Measurements from ENCODE around the gene PRADC1. TPM values are rescaled to one million over a fixed set of nuclear protein-coding genes. Genes with fewer than 3 reads are reported as not detected.

PRADC1 gene
- total RNA-seq, 4 donors from 2014 or later: 14.3 to 65.2 (median 33.2) TPM

DNA sequence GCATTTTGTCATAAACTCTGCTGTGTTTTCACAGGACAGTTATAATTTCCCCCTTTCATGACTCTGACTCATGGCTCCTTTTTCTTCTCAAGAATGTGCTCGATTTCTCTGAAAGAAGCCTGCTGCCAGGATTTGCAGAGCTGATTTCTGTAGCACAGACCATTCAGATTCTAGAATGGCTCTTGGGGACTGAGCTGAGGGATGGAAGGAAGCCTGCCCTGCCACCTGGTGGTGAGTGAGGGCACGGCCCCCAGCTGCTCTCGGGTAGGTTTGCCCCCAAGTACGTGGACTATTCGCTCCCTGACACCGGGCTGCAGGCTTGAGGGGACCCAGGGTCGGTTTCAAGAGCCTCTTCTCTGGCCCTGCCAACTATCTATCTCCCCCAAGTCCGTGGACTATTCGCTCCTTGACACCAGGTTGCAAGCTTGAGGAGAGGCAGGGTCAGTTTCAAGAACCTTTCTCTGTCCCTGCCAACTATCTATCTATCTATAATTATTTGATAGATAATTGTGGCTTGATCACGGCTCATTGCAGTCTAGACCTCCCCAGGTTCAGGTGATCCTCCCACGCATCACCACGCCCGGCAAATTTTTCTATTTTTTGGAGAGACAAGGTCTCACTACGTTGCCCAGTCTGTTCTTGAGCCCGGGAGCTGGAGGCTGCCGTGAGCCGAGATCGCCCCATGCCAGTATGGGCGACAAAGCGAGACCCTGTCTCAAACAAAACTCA, 20.4 kb downstream of the PRADC1 start:
- peaks cover 12 to 17% of the 10 kb centered on the region in 2 donors for H3K4me1 ChIP-seq
- H3K36me3 ChIP-seq: no peaks in the 10 kb centered on the region
- TF ChIP-seq CTCF (IDR thresholded peaks at IDR 0.05): peak; percentile 73 to 95 (median 78)
- no peak for TF ChIP-seq POLR2A (IDR thresholded peaks at IDR 0.05)
- WGBS, 2 donors: 55 to 58% methylated on average over 18 to 20 of the region's 20 CpGs
- intact Hi-C loops (cut with DNase I): no loop called here
- no peaks in the 10 kb centered on the region for H3K9me3 ChIP-seq
- DNase-seq: peak; percentile 68 to 72
- H3K4me3 ChIP-seq (replicated peaks in 1 of 3): no peak overlapping the region
- no peaks in the 10 kb centered on the region for H3K27me3 ChIP-seq
- H3K27ac ChIP-seq: no peak overlapping the region

DNA sequence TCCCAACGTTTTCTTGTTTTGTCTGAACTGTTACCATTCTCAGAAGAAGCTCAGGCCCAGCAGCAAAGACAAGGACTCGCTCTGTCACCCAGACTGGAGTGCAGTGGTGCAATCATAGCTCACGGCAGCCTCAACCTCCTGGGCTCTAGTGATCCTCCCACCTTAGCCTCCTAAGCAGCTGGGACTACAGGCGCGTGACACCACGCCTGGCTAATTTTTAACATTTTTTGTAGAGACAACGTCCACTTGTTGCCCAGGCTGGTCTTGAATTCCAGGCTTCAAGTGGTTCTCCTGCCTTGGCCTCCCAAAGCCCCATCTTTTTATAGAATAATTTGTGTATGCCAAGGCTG, 21.0 kb downstream of the PRADC1 start:
- H3K27me3 ChIP-seq: no peaks in the 10 kb centered on the region
- peaks cover 12 to 17% of the 10 kb centered on the region in 2 donors for H3K4me1 ChIP-seq
- WGBS, 2 donors: 52 to 53% methylated on average over 7 of the region's 7 CpGs
- no peak overlapping the region for H3K27ac ChIP-seq
- H3K4me3 ChIP-seq (replicated peaks in 1 of 3): no peak overlapping the region
- TF ChIP-seq POLR2A (IDR thresholded peaks at IDR 0.05): no peak
- TF ChIP-seq CTCF (IDR thresholded peaks at IDR 0.05): no peak
- intact Hi-C loops (cut with DNase I): no loop called here
- no peaks in the 10 kb centered on the region for H3K36me3 ChIP-seq
- no peak for DNase-seq
- no peaks in the 10 kb centered on the region for H3K9me3 ChIP-seq

GRCh38 chr2:73210696-73211095, 22.3 kb downstream of the PRADC1 start:
- H3K27ac ChIP-seq: no peak overlapping the region
- H3K27me3 ChIP-seq: peaks cover 6% of the 10 kb centered on the region
- no peak for DNase-seq
- peaks cover 12 to 17% of the 10 kb centered on the region in 2 donors for H3K4me1 ChIP-seq
- no peak overlapping the region for H3K4me3 ChIP-seq (replicated peaks in 1 of 3)
- no peaks in the 10 kb centered on the region for H3K36me3 ChIP-seq
- H3K9me3 ChIP-seq: no peaks in the 10 kb centered on the region
- intact Hi-C loops (cut with DNase I): no loop called here
- TF ChIP-seq POLR2A (IDR thresholded peaks at IDR 0.05) (no peak), CTCF (IDR thresholded peaks at IDR 0.05) (no peak)
- WGBS, 2 donors: 89 to 92% methylated on average over 6 of the region's 6 CpGs

- Histone ChIP-seq H3K4me3 (replicated peaks in 1 of 3) (no peak overlapping the region), H3K36me3 (no peaks in the 10 kb centered on the region), H3K9me3 (no peaks in the 10 kb centered on the region), H3K27ac (no peak overlapping the region), H3K4me1 (peaks cover 8 to 14% of the 10 kb centered on the region in 2 donors), H3K27me3 (peaks cover 11% of the 10 kb centered on the region)
- intact Hi-C loops (cut with DNase I): no loop called here
- DNase-seq: no peak
- 72 to 79% methylated on average over 4 of the region's 4 CpGs for WGBS, 2 donors
- TF ChIP-seq CTCF (IDR thresholded peaks at IDR 0.05) (no peak), POLR2A (IDR thresholded peaks at IDR 0.05) (no peak)
Measured at GRCh38 chr2:73210019-73210418, 23.0 kb downstream of the PRADC1 start.

- WGBS, 2 donors: 67 to 79% methylated on average over 3 of the region's 3 CpGs
- Histone ChIP-seq H3K9me3 (no peaks in the 10 kb centered on the region), H3K4me3 (replicated peaks in 1 of 3) (no peak overlapping the region), H3K27ac (no peak overlapping the region), H3K36me3 (no peaks in the 10 kb centered on the region), H3K4me1 (peaks cover under 1 to 9% of the 10 kb centered on the region in 2 donors), H3K27me3 (peaks cover 11% of the 10 kb centered on the region)
- intact Hi-C loops (cut with DNase I): no loop called here
- DNase-seq: no peak
- TF ChIP-seq CTCF (IDR thresholded peaks at IDR 0.05) (no peak), POLR2A (IDR thresholded peaks at IDR 0.05) (no peak)
Measured at GRCh38 chr2:73208258-73208657, 24.8 kb downstream of the PRADC1 start.

Measured in thyroid gland (tissue), 4 donors.